ENCODE measurements around the gene IL36A.

The IL36A gene

GRCh38 chr2:113053666-113054065 lies 48.4 kb downstream of the IL36A start:
- DNase-seq: no peak

- no peak for DNase-seq
Observed at GRCh38 chr2:113054066-113054465, 48.8 kb downstream of the IL36A start.

- DNase-seq: no peak
Observed at GRCh38 chr2:113056521-113056920, 51.3 kb downstream of the IL36A start.

GRCh38 chr2:113057117-113057516 lies 51.9 kb downstream of the IL36A start:
- no peak for DNase-seq

Measured in activated CD4-positive, alpha-beta T cell treated with anti-CD3 and anti-CD28 coated beads, Interleukin-2, amount 50 U/mL, for 16 hours (primary cell).